Measurements from ENCODE around the gene BMERB1.

- TF ChIP-seq CTCF (optimal IDR thresholded peaks at IDR 0.05 in 1 of 3, IDR thresholded peaks at IDR 0.05 in 1 of 3, conservative IDR thresholded peaks at IDR 0.05 in 1 of 3; ENCODE audit: extremely low read depth in 1 of 3, insufficient read depth in 2 of 3, low read length in 3 of 3), result no peak
- TF ChIP-seq EZH2 (IDR thresholded peaks at IDR 0.05; ENCODE audit: low read length), result no peak
These were observed 6.5 kb downstream of the BMERB1 start for GRCh38 chr16:15440852-15441251.

All from keratinocyte (primary cell).